H1 (cell line): ENCODE data around the gene COL5A2. TPM values are rescaled to one million over a fixed set of nuclear protein-coding genes. Genes with fewer than 3 reads are reported as not detected.

Source experiments
- CTCF ChIA-PET: fragments of 300-600 bp; sonication (Branson Sonifier 250); formaldehyde crosslinking; loops from one replicate; lab custom pipeline; 2021; ENCODE audit not compliant: partially characterized antibody; lab: Charles Lee
- POLR2A ChIA-PET: fragments of 300-600 bp; sonication (Branson Sonifier 250); formaldehyde crosslinking; loops from one replicate; lab custom pipeline; 2021; ENCODE audit warnings: inconsistent platforms; ENCODE audit not compliant: partially characterized antibody; lab: Charles Lee
- DNase-seq, 2 experiments: peaks; one replicate each; pipeline versions ENCODE4 v3.0.0 to v3.0.0-alpha.2; 2010 to 2022; ENCODE audit warnings: low spot score in 2 of 2, low read depth in 1 of 2, mixed read lengths in 1 of 2
- FAIRE-seq: peaks from 2 replicates; lab custom pipeline; 2011; peaks lifted over from hg19 to GRCh38; lab: Jason Lieb, UNC
- H2AFZ ChIP-seq: 2 replicates; pipeline ENCODE4 v1.8.1; 2012; ENCODE audit warnings: low read length, inconsistent platforms
- H2AK5ac ChIP-seq: 2 replicates; pipeline ENCODE4 v1.6.1; 2013; ENCODE audit warnings: low read depth, low read length
- H2BK120ac ChIP-seq: replicated peaks from 2 replicates; pipeline ENCODE3; 2013; ENCODE audit warnings: low read depth, low read length, inconsistent platforms
- H2BK12ac ChIP-seq: 2 replicates; pipeline ENCODE4 v1.6.1; 2013; ENCODE audit warnings: low read depth, low read length
- H2BK15ac ChIP-seq: 2 replicates; pipeline ENCODE4 v1.6.1; 2013; ENCODE audit warnings: low read length
- H2BK20ac ChIP-seq: 2 replicates; pipeline ENCODE4 v1.6.1; 2013; ENCODE audit warnings: low read length
- H2BK5ac ChIP-seq: 2 replicates; pipeline ENCODE4 v1.6.1; 2013; ENCODE audit warnings: low read depth, low read length
- H3K14ac ChIP-seq: 2 replicates; pipeline ENCODE4 v1.6.1; 2013; ENCODE audit warnings: inconsistent platforms; ENCODE audit not compliant: insufficient read length
- H3K18ac ChIP-seq: 2 replicates; pipeline ENCODE4 v1.6.1; 2013; ENCODE audit warnings: low read length; ENCODE audit errors: extremely low read depth
- H3K23ac ChIP-seq: 2 replicates; pipeline ENCODE4 v1.6.1; 2013; ENCODE audit warnings: inconsistent platforms; ENCODE audit not compliant: insufficient read length
- H3K23me2 ChIP-seq: 2 replicates; pipeline ENCODE4 v1.6.1; 2013; ENCODE audit warnings: low read depth, low read length
- H3K27ac ChIP-seq: 2 replicates; pipeline ENCODE4 v1.6.1; 2011; ENCODE audit warnings: low read depth, low read length, inconsistent platforms
- H3K27me3 ChIP-seq, 4 experiments: replicated peaks in 1 of 4; 1 replicate in 1 of 4; 2 replicates in 3 of 4; pipeline versions ENCODE4 v1.6.1 to v1.8.1; 2011 to 2013; ENCODE audit warnings: low read length in 3 of 4, mild to moderate bottlenecking in 3 of 4, inconsistent platforms in 2 of 4, mixed read lengths in 2 of 4, moderate library complexity in 1 of 4; ENCODE audit not compliant: control insufficient read depth in 3 of 4, insufficient read depth in 3 of 4; ENCODE audit errors: extremely low read depth in 1 of 4
- H3K36me3 ChIP-seq, 4 experiments: 2 replicates each; pipeline versions ENCODE4 v1.6.1 to v1.8.1; 2011 to 2013; ENCODE audit warnings: mild to moderate bottlenecking in 4 of 4, low read length in 3 of 4, moderate library complexity in 2 of 4, control low read depth in 1 of 4, inconsistent platforms in 1 of 4; ENCODE audit not compliant: insufficient read depth in 4 of 4, control insufficient read depth in 2 of 4
- H3K4ac ChIP-seq: replicated peaks from 2 replicates; pipeline ENCODE3; 2013; ENCODE audit warnings: low read length, low read depth, mixed read lengths, inconsistent platforms; ENCODE audit not compliant: insufficient read length
- H3K4me1 ChIP-seq, 4 experiments: replicated peaks in 1 of 4; 1 replicate in 1 of 4; 2 replicates in 3 of 4; pipeline versions ENCODE4 v1.6.1 to v1.8.1; 2011 to 2013; ENCODE audit warnings: low read length in 3 of 4, inconsistent platforms in 2 of 4, mixed read lengths in 1 of 4; ENCODE audit not compliant: insufficient read depth in 4 of 4, control insufficient read depth in 3 of 4
- H3K4me2 ChIP-seq, 2 experiments: 2 replicates each; pipeline versions ENCODE4 v1.6.1 to v1.8.1; 2011 to 2013; ENCODE audit warnings: low read depth in 2 of 2, low read length in 2 of 2, control low read depth in 1 of 2, inconsistent platforms in 1 of 2, mild to moderate bottlenecking in 1 of 2; ENCODE audit not compliant: insufficient read depth in 1 of 2
- H3K4me3 ChIP-seq, 4 experiments: fragments of 200-600, 300-600 bp in 1 of 4; sonication (generic), shearing (Covaris generic), sonication (Bioruptor Twin) in 1 of 4; 2 replicates each; pipeline versions ENCODE4 v1.5.1 to v1.8.1; 2011 to 2016; ENCODE audit warnings: low read length in 4 of 4, low read depth in 3 of 4, control low read depth in 2 of 4, inconsistent platforms in 2 of 4, mild to moderate bottlenecking in 2 of 4, mixed read lengths in 1 of 4, moderate library complexity in 1 of 4; ENCODE audit not compliant: insufficient read depth in 2 of 4; ENCODE audit errors: extremely low read depth in 1 of 4
- H3K56ac ChIP-seq: replicated peaks from 2 replicates; pipeline ENCODE3; 2013; ENCODE audit warnings: low read depth, mild to moderate bottlenecking, mixed read lengths, low read length, inconsistent platforms; ENCODE audit not compliant: insufficient read length
- H3K79me1 ChIP-seq: 2 replicates; pipeline ENCODE4 v1.6.1; 2013; ENCODE audit warnings: low read depth, low read length, control low read depth
- H3K79me2 ChIP-seq, 2 experiments: 2 replicates each; pipeline versions ENCODE4 v1.6.1 to v1.8.1; 2012 to 2013; ENCODE audit warnings: low read length in 2 of 2, mild to moderate bottlenecking in 2 of 2, inconsistent platforms in 1 of 2; ENCODE audit not compliant: insufficient read depth in 2 of 2, control insufficient read depth in 1 of 2
- H3K9ac ChIP-seq, 4 experiments: replicated peaks in 1 of 4; 1 replicate in 1 of 4; 2 replicates in 3 of 4; pipeline versions ENCODE4 v1.6.1 to v1.8.1; 2011 to 2013; ENCODE audit warnings: low read depth in 3 of 4, low read length in 3 of 4, control low read depth in 2 of 4, mild to moderate bottlenecking in 2 of 4, moderate library complexity in 2 of 4, inconsistent platforms in 1 of 4; ENCODE audit errors: extremely low read depth in 1 of 4
- H3K9me3 ChIP-seq, 2 experiments: 2 replicates each; pipeline versions ENCODE4 v1.6.1 to v1.8.1; 2012 to 2013; ENCODE audit warnings: mild to moderate bottlenecking in 2 of 2, moderate library complexity in 2 of 2, control low read depth in 1 of 2, inconsistent platforms in 1 of 2, low read depth in 1 of 2, low read length in 1 of 2, mixed read lengths in 1 of 2; ENCODE audit not compliant: insufficient read depth in 2 of 2
- H4K20me1 ChIP-seq, 2 experiments: replicated peaks in 1 of 2; 2 replicates each; pipeline versions ENCODE3 to v1.8.1; 2011 to 2013; ENCODE audit warnings: inconsistent platforms in 2 of 2, low read length in 2 of 2, mild to moderate bottlenecking in 1 of 2; ENCODE audit not compliant: insufficient read depth in 2 of 2, control insufficient read depth in 1 of 2
- H4K5ac ChIP-seq: 2 replicates; pipeline ENCODE4 v1.6.1; 2013; ENCODE audit warnings: low read length, low read depth, mixed read lengths, inconsistent platforms; ENCODE audit not compliant: insufficient read length
- H4K8ac ChIP-seq: 2 replicates; pipeline ENCODE4 v1.8.0; 2013; ENCODE audit warnings: mild to moderate bottlenecking, moderate library complexity, low read length, inconsistent platforms; ENCODE audit not compliant: insufficient read depth; ENCODE audit errors: extremely low read depth
- H4K91ac ChIP-seq: replicated peaks from 2 replicates; pipeline ENCODE3; 2013; ENCODE audit warnings: low read length, mixed read lengths, inconsistent platforms; ENCODE audit not compliant: insufficient read length
- ASH2L ChIP-seq: fragments of 200-600, 300-600 bp; sonication (generic); IDR thresholded peaks from one replicate; pipeline ENCODE4 v1.7.1; 2017; ENCODE audit warnings: low read length
- BACH1 ChIP-seq: IDR thresholded peaks from 2 replicates; pipeline ENCODE4 v1.6.1; 2012; ENCODE audit warnings: low read length, improper control_type of control experiment
- CEBPB ChIP-seq: IDR thresholded peaks from 2 replicates; pipeline ENCODE4 v1.6.1; 2012; ENCODE audit warnings: low read depth, low read length
- CHD2 ChIP-seq: IDR thresholded peaks from 2 replicates; pipeline ENCODE4 v1.6.1; 2012; ENCODE audit warnings: low read length, improper control_type of control experiment
- GABPA ChIP-seq: IDR thresholded peaks from 2 replicates; pipeline ENCODE4 v1.6.1; 2011; ENCODE audit warnings: mild to moderate bottlenecking, low read length, moderate library complexity, borderline replicate concordance; ENCODE audit not compliant: insufficient read depth
- KDM4A ChIP-seq: IDR thresholded peaks from one replicate; pipeline ENCODE4 v1.7.1; 2012; ENCODE audit warnings: low read depth, mild to moderate bottlenecking, moderate library complexity, low read length, inconsistent platforms; ENCODE audit not compliant: severe bottlenecking
- PHF8 ChIP-seq: fragments of 200-600 bp; sonication (generic); conservative IDR thresholded peaks from 2 replicates; pipeline ENCODE4 v1.7.1; 2012; ENCODE audit warnings: low read depth, mild to moderate bottlenecking, inconsistent platforms, low read length, moderate library complexity
- POLR2AphosphoS5 ChIP-seq: IDR thresholded peaks from 2 replicates; pipeline ENCODE4 v1.6.1; 2011; ENCODE audit warnings: low read depth, low read length
- RNF2 ChIP-seq: fragments of 200-900, 300-1000 bp; sonication (generic); IDR thresholded peaks from 2 replicates; pipeline ENCODE4 v1.7.1; 2016; ENCODE audit warnings: borderline replicate concordance, low read depth, mild to moderate bottlenecking, antibody characterized with exemption, low read length; ENCODE audit not compliant: poor library complexity, severe bottlenecking; ENCODE audit errors: missing control alignments
- polyA plus RNA-seq, 7 experiments: library from polyadenylated mRNA; depleted of rRNA in 3 of 7; stranded (reverse) in 5 of 7; unstranded in 2 of 7; fragments of >200 nt in 5 of 7; fragments of 200-250 nt in 2 of 7; gene quantifications; 1 replicate in 5 of 7; 2 replicates in 1 of 7; 4 replicates in 1 of 7; pipeline versions ENCODE4 v1.2.1 to v1.2.3, GENCODE V29; 2011 to 2013; ENCODE audit warnings: missing spikeins in 2 of 7, mixed read lengths in 2 of 7
- total RNA-seq: library from RNA; stranded (reverse); fragmentation: NEBNext Ultra II Directional; extraction: Animal tissue kit (Norgen Biotek cat#: 25700); gene quantifications from 2 replicates; pipeline ENCODE4 v1.2.1, GENCODE V29; 2021

The COL5A2 gene
- total and polyA plus RNA-seq, 2 of the 8 experiments (the other 6 are each of a cell fraction or from before 2014, with no cell fraction given) = 4.7 to 24.2 TPM

GRCh38 chr2:189151906-189152305 lies 27.7 kb downstream of the COL5A2 start:
- Histone ChIP-seq H3K9ac (no peak overlapping the region), H4K20me1 (no peaks in the 10 kb centered on the region)
- TF ChIP-seq BACH1 (no peak), CHD2 (no peak), ASH2L (no peak), PHF8 (no peak), CEBPB (no peak), RNF2 (no peak), POLR2AphosphoS5 (no peak), GABPA (no peak), KDM4A (no peak)

More at GRCh38 chr2:189151906-189152305, 27.7 kb downstream of the COL5A2 start:
- H4K5ac ChIP-seq = no peak overlapping the region
- no peak overlapping the region for H2BK120ac ChIP-seq
- no peak overlapping the region for H2BK20ac ChIP-seq
- H3K4me1 ChIP-seq = no peaks in the 10 kb centered on the region
- H4K8ac ChIP-seq = no peak overlapping the region
- no peak overlapping the region for H3K14ac ChIP-seq
- no peak overlapping the region for H3K56ac ChIP-seq
- H3K9me3 ChIP-seq = no peaks in the 10 kb centered on the region
- H3K36me3 ChIP-seq = no peaks in the 10 kb centered on the region
- H2AFZ ChIP-seq = no peak overlapping the region
- H3K23ac ChIP-seq = no peak overlapping the region
- FAIRE-seq = no peak
- H3K4me3 ChIP-seq = no peak overlapping the region
- no peak overlapping the region for H2AK5ac ChIP-seq
- no peak overlapping the region for H4K91ac ChIP-seq
- H2BK5ac ChIP-seq = no peak overlapping the region
- H3K79me2 ChIP-seq = no peaks in the 10 kb centered on the region
- no peak overlapping the region for H2BK12ac ChIP-seq
- no peak overlapping the region for H3K4ac ChIP-seq
- POLR2A ChIA-PET = no interaction called here
- H3K4me2 ChIP-seq = no peak overlapping the region
- no peak overlapping the region for H3K18ac ChIP-seq
- DNase-seq = no peak
- no peak overlapping the region for H2BK15ac ChIP-seq
- no peak overlapping the region for H3K27ac ChIP-seq
- no peaks in the 10 kb centered on the region for H3K27me3 ChIP-seq
- H3K79me1 ChIP-seq = no peaks in the 10 kb centered on the region
- CTCF ChIA-PET = interaction anchor here (1.0 to 2.5 kb wide), 3 partner anchors 9 to 27 kb away, joined by 3 to 12 read pairs (median 7); partner anchors contain the start of gene COL5A2
- no peaks in the 10 kb centered on the region for H3K23me2 ChIP-seq
